Adipocyte (in vitro differentiated cells): ENCODE data around the gene ZMIZ1.

ENCODE experiments used
- DNase-seq: peaks from one replicate; pipeline ENCODE4 v3.0.0-alpha.2; 2015; ENCODE audit warnings: low read depth
- H3K27me3 ChIP-seq: replicated peaks from 2 replicates; pipeline ENCODE4 v1.7.0; 2013; ENCODE audit warnings: mild to moderate bottlenecking, low read length, moderate library complexity; ENCODE audit not compliant: control insufficient read depth, insufficient read depth
- H3K36me3 ChIP-seq: 2 replicates; pipeline ENCODE4 v1.7.0; 2013; ENCODE audit warnings: low read length, mild to moderate bottlenecking, moderate library complexity; ENCODE audit not compliant: control insufficient read depth, insufficient read depth, severe bottlenecking
- H3K4me1 ChIP-seq: 2 replicates; pipeline ENCODE4 v1.7.0; 2013; ENCODE audit warnings: mild to moderate bottlenecking, low read length, moderate library complexity; ENCODE audit not compliant: control insufficient read depth, insufficient read depth
- H3K4me3 ChIP-seq: 2 replicates; pipeline ENCODE4 v1.7.0; 2013; ENCODE audit warnings: mild to moderate bottlenecking, low read length, moderate library complexity
- H3K9ac ChIP-seq: 2 replicates; pipeline ENCODE4 v1.7.0; 2013; ENCODE audit warnings: mild to moderate bottlenecking, low read length, moderate library complexity
- H3K9me3 ChIP-seq: 2 replicates; pipeline ENCODE4 v1.7.0; 2013; ENCODE audit warnings: mild to moderate bottlenecking, low read length, moderate library complexity; ENCODE audit not compliant: control insufficient read depth

ZMIZ1 gene

DNA sequence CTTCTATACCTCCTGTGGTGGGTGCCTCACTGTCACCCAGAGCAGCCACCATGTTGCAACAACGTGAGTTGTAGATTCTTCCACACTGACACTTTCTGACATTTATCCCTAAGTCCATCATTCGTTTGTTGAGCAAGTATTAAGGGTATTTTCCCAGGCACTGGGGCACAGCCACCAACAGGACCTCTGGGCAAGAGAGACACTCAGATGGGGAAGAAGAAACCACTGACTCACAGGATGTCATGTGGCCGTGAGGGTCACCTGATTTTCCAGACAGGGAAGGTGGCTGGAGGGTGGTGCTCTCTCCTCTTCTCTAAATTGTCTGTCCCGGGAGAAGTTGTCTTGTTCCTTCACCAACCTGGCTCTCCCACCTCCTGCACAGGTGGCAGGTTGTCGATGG, 226.8 kb downstream of the ZMIZ1 start:
- peaks cover 93% of the 10 kb centered on the region for H3K36me3 ChIP-seq
- no peak overlapping the region for H3K4me3 ChIP-seq
- DNase-seq, result no peak
- H3K9ac ChIP-seq, result no peak overlapping the region
- no peaks in the 10 kb centered on the region for H3K27me3 ChIP-seq
- H3K4me1 ChIP-seq, result peaks cover 31% of the 10 kb centered on the region
- H3K9me3 ChIP-seq, result no peaks in the 10 kb centered on the region

DNA sequence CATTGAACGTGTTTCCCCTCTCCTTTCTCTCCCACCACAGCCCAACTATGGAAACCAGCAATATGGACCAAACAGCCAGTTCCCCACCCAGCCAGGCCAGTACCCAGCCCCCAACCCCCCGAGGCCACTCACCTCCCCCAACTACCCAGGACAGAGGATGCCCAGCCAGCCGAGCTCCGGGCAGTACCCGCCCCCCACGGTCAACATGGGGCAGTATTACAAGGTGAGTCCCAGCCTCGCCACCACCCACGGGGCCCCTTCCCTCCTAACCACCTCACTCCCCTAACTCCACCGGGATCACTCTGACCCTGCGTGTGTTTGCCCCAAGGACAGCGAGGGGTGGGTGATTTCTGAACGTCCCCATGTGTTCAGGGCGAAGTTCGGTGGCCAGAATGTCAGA, 227.7 kb downstream of the ZMIZ1 start:
- Histone ChIP-seq H3K36me3 (peaks cover 93% of the 10 kb centered on the region), H3K4me3 (no peak overlapping the region), H3K9me3 (no peaks in the 10 kb centered on the region), H3K27me3 (no peaks in the 10 kb centered on the region), H3K4me1 (peaks cover 33% of the 10 kb centered on the region), H3K9ac (no peak overlapping the region)
- DNase-seq, result no peak

DNA sequence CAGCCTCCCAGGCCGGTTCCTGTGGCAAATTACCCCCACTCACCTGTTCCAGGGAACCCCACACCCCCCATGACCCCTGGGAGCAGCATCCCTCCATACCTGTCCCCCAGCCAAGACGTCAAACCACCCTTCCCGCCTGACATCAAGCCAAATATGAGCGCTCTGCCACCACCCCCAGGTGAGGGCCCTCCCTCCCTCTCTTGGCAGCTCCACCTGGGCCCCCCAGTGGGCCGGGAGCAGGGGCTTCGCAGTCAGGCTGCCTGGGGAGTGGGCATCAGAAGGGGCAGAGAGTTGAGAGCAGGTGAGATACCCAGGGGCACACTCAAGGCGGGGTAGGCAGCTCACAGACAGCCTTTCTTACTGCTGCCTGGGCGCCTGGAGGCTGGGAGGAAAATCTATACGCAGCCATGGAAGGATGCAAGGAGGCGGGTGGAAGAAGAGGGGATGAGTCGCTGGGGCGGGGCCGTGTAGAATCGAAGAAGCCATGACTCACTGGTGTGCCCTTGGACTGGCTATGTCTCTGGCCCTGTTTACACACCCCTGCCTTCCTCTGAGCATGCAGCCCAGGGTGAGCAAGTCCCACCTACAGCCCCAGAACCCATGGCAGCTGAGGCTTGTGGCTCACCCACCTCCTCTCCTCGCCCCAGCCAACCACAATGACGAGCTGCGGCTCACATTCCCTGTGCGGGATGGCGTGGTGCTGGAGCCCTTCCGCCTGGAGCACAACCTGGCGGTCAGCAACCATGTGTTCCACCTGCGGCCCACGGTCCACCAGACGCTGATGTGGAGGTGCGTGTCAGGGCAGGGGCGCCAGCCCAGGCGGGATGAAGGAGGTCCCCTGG, 229.9 kb downstream of the ZMIZ1 start:
- Histone ChIP-seq H3K4me3 (peak overlapping the region; percentile 45), H3K36me3 (peaks cover 95% of the 10 kb centered on the region), H3K9ac (peak overlapping the region; percentile 67), H3K9me3 (no peaks in the 10 kb centered on the region), H3K27me3 (no peaks in the 10 kb centered on the region), H3K4me1 (peaks cover 33% of the 10 kb centered on the region)
- DNase-seq, result peak; percentile 90

DNA sequence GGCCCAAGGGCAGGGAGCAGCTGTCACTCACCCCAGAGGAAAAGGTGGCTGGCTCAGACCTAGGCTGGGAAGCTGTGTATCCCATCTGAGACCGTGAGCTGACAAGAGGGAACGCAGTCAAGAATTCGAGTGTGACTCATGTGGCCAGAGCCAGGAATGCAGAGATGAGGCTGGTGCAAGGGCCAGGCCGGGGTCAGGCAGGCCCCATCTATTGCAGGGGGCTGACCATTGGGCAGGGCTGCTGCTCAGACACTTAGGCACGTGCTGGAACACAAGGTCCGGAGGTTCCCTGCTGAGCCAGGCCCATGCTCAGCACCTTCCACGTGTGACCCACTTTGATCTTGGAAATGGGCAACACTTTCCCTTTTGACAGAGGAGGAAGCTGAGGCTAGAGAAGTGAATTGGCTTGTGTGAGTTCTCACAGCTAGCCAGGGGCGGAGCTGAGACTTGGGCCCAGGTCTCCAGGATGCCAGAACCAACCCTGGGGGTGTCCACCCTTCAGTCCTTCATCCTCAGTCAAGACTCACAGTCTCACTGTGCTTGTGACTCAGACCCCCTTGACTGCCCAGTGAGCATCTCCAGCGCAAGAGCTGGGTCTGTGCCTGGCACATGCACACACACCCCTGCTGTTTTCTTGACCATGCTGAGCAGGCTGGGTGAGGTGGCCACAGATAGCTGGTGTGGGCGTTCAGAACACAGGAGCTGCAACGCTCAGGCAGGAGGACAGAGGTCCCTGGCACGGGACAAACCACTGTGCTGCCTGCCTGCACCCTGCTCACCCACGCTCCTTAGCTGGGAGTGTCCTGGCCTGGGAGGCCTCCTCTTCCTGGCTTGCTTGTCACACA, 230.9 kb downstream of the ZMIZ1 start:
- H3K27me3 ChIP-seq, result no peaks in the 10 kb centered on the region
- peak overlapping the region; percentile 73 for H3K9ac ChIP-seq
- peaks cover 26% of the 10 kb centered on the region for H3K4me1 ChIP-seq
- H3K36me3 ChIP-seq, result peaks cover 95% of the 10 kb centered on the region
- H3K4me3 ChIP-seq, result peak overlapping the region; percentile 45
- peak; percentile 78 for DNase-seq
- H3K9me3 ChIP-seq, result no peaks in the 10 kb centered on the region

- H3K36me3 ChIP-seq, result peaks cover 97% of the 10 kb centered on the region
These were observed 231.9 kb downstream of the ZMIZ1 start for GRCh38 chr10:79300711-79301110.

DNA sequence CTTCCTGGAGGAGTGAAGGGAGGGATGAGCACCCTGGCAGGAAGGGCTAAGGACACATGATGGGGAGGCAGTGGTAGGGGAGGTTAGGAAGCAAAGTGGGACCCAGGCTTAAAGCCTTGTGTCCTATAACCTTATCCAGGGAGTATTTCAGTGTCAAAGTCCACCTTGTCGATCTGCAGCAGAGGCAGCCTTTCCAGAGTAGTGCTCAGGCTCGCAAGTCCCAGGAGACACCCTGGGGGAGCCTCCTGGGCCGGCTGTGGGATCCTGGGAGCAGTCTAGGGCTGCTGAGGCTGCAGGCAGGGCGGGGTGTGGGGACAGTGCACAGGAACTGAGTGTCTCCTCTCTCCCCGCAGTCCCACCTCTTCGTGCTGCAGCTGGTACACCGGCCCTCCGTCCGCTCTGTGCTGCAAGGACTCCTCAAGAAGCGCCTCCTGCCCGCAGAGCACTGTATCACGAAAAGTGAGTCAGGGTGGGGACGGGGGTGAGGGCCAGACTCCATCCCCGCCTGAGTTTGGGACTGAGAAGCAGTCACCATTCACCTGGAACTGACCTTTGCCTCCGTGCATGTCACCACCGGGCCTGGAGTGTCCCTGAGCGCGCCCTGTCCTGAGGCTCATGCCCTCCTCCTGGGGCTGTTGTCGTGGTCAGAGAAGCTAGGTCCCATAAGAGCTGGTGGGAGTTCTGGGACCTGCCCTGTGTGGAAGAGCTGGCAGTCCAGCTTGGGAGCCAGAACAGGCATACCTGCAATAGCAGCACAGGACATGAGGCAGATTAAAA, 233.2 kb downstream of the ZMIZ1 start:
- DNase-seq, result no peak
- no peaks in the 10 kb centered on the region for H3K9me3 ChIP-seq
- H3K9ac ChIP-seq, result no peak overlapping the region
- peaks cover 99% of the 10 kb centered on the region for H3K36me3 ChIP-seq
- peaks cover 26% of the 10 kb centered on the region for H3K4me1 ChIP-seq
- no peaks in the 10 kb centered on the region for H3K27me3 ChIP-seq
- no peak overlapping the region for H3K4me3 ChIP-seq

More at GRCh38 chr10:79300711-79301110, 231.9 kb downstream of the ZMIZ1 start:
- no peak for DNase-seq
- no peaks in the 10 kb centered on the region for H3K27me3 ChIP-seq
- no peak overlapping the region for H3K4me3 ChIP-seq
- no peak overlapping the region for H3K9ac ChIP-seq
- H3K4me1 ChIP-seq, result peaks cover 26% of the 10 kb centered on the region
- no peaks in the 10 kb centered on the region for H3K9me3 ChIP-seq

GRCh38 chr10:79303631-79304478, 235.1 kb downstream of the ZMIZ1 start:
- no peak for DNase-seq
- Histone ChIP-seq H3K9ac (no peak overlapping the region), H3K9me3 (no peaks in the 10 kb centered on the region), H3K36me3 (peaks cover 99% of the 10 kb centered on the region), H3K4me3 (no peak overlapping the region), H3K27me3 (no peaks in the 10 kb centered on the region), H3K4me1 (peaks cover 19% of the 10 kb centered on the region)

GRCh38 chr10:79304479-79305087, 235.8 kb downstream of the ZMIZ1 start:
- H3K36me3 ChIP-seq, result peaks cover 100% of the 10 kb centered on the region
- no peak overlapping the region for H3K4me3 ChIP-seq
- H3K9ac ChIP-seq, result no peak overlapping the region
- no peak for DNase-seq
- H3K9me3 ChIP-seq, result no peaks in the 10 kb centered on the region
- peaks cover 12% of the 10 kb centered on the region for H3K4me1 ChIP-seq
- no peaks in the 10 kb centered on the region for H3K27me3 ChIP-seq

- DNase-seq, result no peak
- no peaks in the 10 kb centered on the region for H3K9me3 ChIP-seq
- no peaks in the 10 kb centered on the region for H3K27me3 ChIP-seq
- H3K4me1 ChIP-seq, result peaks cover 2% of the 10 kb centered on the region
- no peak overlapping the region for H3K9ac ChIP-seq
- peaks cover 100% of the 10 kb centered on the region for H3K36me3 ChIP-seq
- no peak overlapping the region for H3K4me3 ChIP-seq
These were observed 236.7 kb downstream of the ZMIZ1 start for GRCh38 chr10:79305515-79305914.

- H3K9ac ChIP-seq, result no peak overlapping the region
- H3K4me3 ChIP-seq, result no peak overlapping the region
- no peak for DNase-seq
- H3K9me3 ChIP-seq, result no peaks in the 10 kb centered on the region
- H3K4me1 ChIP-seq, result no peaks in the 10 kb centered on the region
- peaks cover 100% of the 10 kb centered on the region for H3K36me3 ChIP-seq
- no peaks in the 10 kb centered on the region for H3K27me3 ChIP-seq
These were observed 237.2 kb downstream of the ZMIZ1 start for GRCh38 chr10:79305988-79306387.
